H1 (cell line): ENCODE data around the gene TPD52L1. TPM values are rescaled to one million over a fixed set of nuclear protein-coding genes. Genes with fewer than 3 reads are reported as not detected.

ENCODE experiments used
- CTCF ChIA-PET: fragments of 300-600 bp; sonication (Branson Sonifier 250); formaldehyde crosslinking; loops from one replicate; lab custom pipeline; 2021; ENCODE audit not compliant: partially characterized antibody; lab: Charles Lee
- POLR2A ChIA-PET: fragments of 300-600 bp; sonication (Branson Sonifier 250); formaldehyde crosslinking; loops from one replicate; lab custom pipeline; 2021; ENCODE audit warnings: inconsistent platforms; ENCODE audit not compliant: partially characterized antibody; lab: Charles Lee
- DNase-seq, 2 experiments: peaks; one replicate each; pipeline versions ENCODE4 v3.0.0 to v3.0.0-alpha.2; 2010 to 2022; ENCODE audit warnings: low spot score in 2 of 2, low read depth in 1 of 2, mixed read lengths in 1 of 2
- FAIRE-seq: peaks from 2 replicates; lab custom pipeline; 2011; peaks lifted over from hg19 to GRCh38; lab: Jason Lieb, UNC
- H2AFZ ChIP-seq: 2 replicates; pipeline ENCODE4 v1.8.1; 2012; ENCODE audit warnings: low read length, inconsistent platforms
- H2AK5ac ChIP-seq: 2 replicates; pipeline ENCODE4 v1.6.1; 2013; ENCODE audit warnings: low read depth, low read length
- H2BK120ac ChIP-seq: replicated peaks from 2 replicates; pipeline ENCODE3; 2013; ENCODE audit warnings: low read depth, low read length, inconsistent platforms
- H2BK12ac ChIP-seq: 2 replicates; pipeline ENCODE4 v1.6.1; 2013; ENCODE audit warnings: low read depth, low read length
- H2BK15ac ChIP-seq: 2 replicates; pipeline ENCODE4 v1.6.1; 2013; ENCODE audit warnings: low read length
- H2BK20ac ChIP-seq: 2 replicates; pipeline ENCODE4 v1.6.1; 2013; ENCODE audit warnings: low read length
- H2BK5ac ChIP-seq: 2 replicates; pipeline ENCODE4 v1.6.1; 2013; ENCODE audit warnings: low read depth, low read length
- H3K14ac ChIP-seq: 2 replicates; pipeline ENCODE4 v1.6.1; 2013; ENCODE audit warnings: inconsistent platforms; ENCODE audit not compliant: insufficient read length
- H3K18ac ChIP-seq: 2 replicates; pipeline ENCODE4 v1.6.1; 2013; ENCODE audit warnings: low read length; ENCODE audit errors: extremely low read depth
- H3K23ac ChIP-seq: 2 replicates; pipeline ENCODE4 v1.6.1; 2013; ENCODE audit warnings: inconsistent platforms; ENCODE audit not compliant: insufficient read length
- H3K23me2 ChIP-seq: 2 replicates; pipeline ENCODE4 v1.6.1; 2013; ENCODE audit warnings: low read depth, low read length
- H3K27ac ChIP-seq: 2 replicates; pipeline ENCODE4 v1.6.1; 2011; ENCODE audit warnings: low read depth, low read length, inconsistent platforms
- H3K27me3 ChIP-seq, 4 experiments: replicated peaks in 1 of 4; 1 replicate in 1 of 4; 2 replicates in 3 of 4; pipeline versions ENCODE4 v1.6.1 to v1.8.1; 2011 to 2013; ENCODE audit warnings: low read length in 3 of 4, mild to moderate bottlenecking in 3 of 4, inconsistent platforms in 2 of 4, mixed read lengths in 2 of 4, moderate library complexity in 1 of 4; ENCODE audit not compliant: control insufficient read depth in 3 of 4, insufficient read depth in 3 of 4; ENCODE audit errors: extremely low read depth in 1 of 4
- H3K36me3 ChIP-seq, 4 experiments: 2 replicates each; pipeline versions ENCODE4 v1.6.1 to v1.8.1; 2011 to 2013; ENCODE audit warnings: mild to moderate bottlenecking in 4 of 4, low read length in 3 of 4, moderate library complexity in 2 of 4, control low read depth in 1 of 4, inconsistent platforms in 1 of 4; ENCODE audit not compliant: insufficient read depth in 4 of 4, control insufficient read depth in 2 of 4
- H3K4ac ChIP-seq: replicated peaks from 2 replicates; pipeline ENCODE3; 2013; ENCODE audit warnings: low read length, low read depth, mixed read lengths, inconsistent platforms; ENCODE audit not compliant: insufficient read length
- H3K4me1 ChIP-seq, 4 experiments: replicated peaks in 1 of 4; 1 replicate in 1 of 4; 2 replicates in 3 of 4; pipeline versions ENCODE4 v1.6.1 to v1.8.1; 2011 to 2013; ENCODE audit warnings: low read length in 3 of 4, inconsistent platforms in 2 of 4, mixed read lengths in 1 of 4; ENCODE audit not compliant: insufficient read depth in 4 of 4, control insufficient read depth in 3 of 4
- H3K4me2 ChIP-seq, 2 experiments: 2 replicates each; pipeline versions ENCODE4 v1.6.1 to v1.8.1; 2011 to 2013; ENCODE audit warnings: low read depth in 2 of 2, low read length in 2 of 2, control low read depth in 1 of 2, inconsistent platforms in 1 of 2, mild to moderate bottlenecking in 1 of 2; ENCODE audit not compliant: insufficient read depth in 1 of 2
- H3K4me3 ChIP-seq, 4 experiments: fragments of 200-600, 300-600 bp in 1 of 4; sonication (generic), shearing (Covaris generic), sonication (Bioruptor Twin) in 1 of 4; 2 replicates each; pipeline versions ENCODE4 v1.5.1 to v1.8.1; 2011 to 2016; ENCODE audit warnings: low read length in 4 of 4, low read depth in 3 of 4, control low read depth in 2 of 4, inconsistent platforms in 2 of 4, mild to moderate bottlenecking in 2 of 4, mixed read lengths in 1 of 4, moderate library complexity in 1 of 4; ENCODE audit not compliant: insufficient read depth in 2 of 4; ENCODE audit errors: extremely low read depth in 1 of 4
- H3K56ac ChIP-seq: replicated peaks from 2 replicates; pipeline ENCODE3; 2013; ENCODE audit warnings: low read depth, mild to moderate bottlenecking, mixed read lengths, low read length, inconsistent platforms; ENCODE audit not compliant: insufficient read length
- H3K79me1 ChIP-seq: 2 replicates; pipeline ENCODE4 v1.6.1; 2013; ENCODE audit warnings: low read depth, low read length, control low read depth
- H3K79me2 ChIP-seq, 2 experiments: 2 replicates each; pipeline versions ENCODE4 v1.6.1 to v1.8.1; 2012 to 2013; ENCODE audit warnings: low read length in 2 of 2, mild to moderate bottlenecking in 2 of 2, inconsistent platforms in 1 of 2; ENCODE audit not compliant: insufficient read depth in 2 of 2, control insufficient read depth in 1 of 2
- H3K9ac ChIP-seq, 4 experiments: replicated peaks in 1 of 4; 1 replicate in 1 of 4; 2 replicates in 3 of 4; pipeline versions ENCODE4 v1.6.1 to v1.8.1; 2011 to 2013; ENCODE audit warnings: low read depth in 3 of 4, low read length in 3 of 4, control low read depth in 2 of 4, mild to moderate bottlenecking in 2 of 4, moderate library complexity in 2 of 4, inconsistent platforms in 1 of 4; ENCODE audit errors: extremely low read depth in 1 of 4
- H3K9me3 ChIP-seq, 2 experiments: 2 replicates each; pipeline versions ENCODE4 v1.6.1 to v1.8.1; 2012 to 2013; ENCODE audit warnings: mild to moderate bottlenecking in 2 of 2, moderate library complexity in 2 of 2, control low read depth in 1 of 2, inconsistent platforms in 1 of 2, low read depth in 1 of 2, low read length in 1 of 2, mixed read lengths in 1 of 2; ENCODE audit not compliant: insufficient read depth in 2 of 2
- H4K20me1 ChIP-seq, 2 experiments: replicated peaks in 1 of 2; 2 replicates each; pipeline versions ENCODE3 to v1.8.1; 2011 to 2013; ENCODE audit warnings: inconsistent platforms in 2 of 2, low read length in 2 of 2, mild to moderate bottlenecking in 1 of 2; ENCODE audit not compliant: insufficient read depth in 2 of 2, control insufficient read depth in 1 of 2
- H4K5ac ChIP-seq: 2 replicates; pipeline ENCODE4 v1.6.1; 2013; ENCODE audit warnings: low read length, low read depth, mixed read lengths, inconsistent platforms; ENCODE audit not compliant: insufficient read length
- H4K8ac ChIP-seq: 2 replicates; pipeline ENCODE4 v1.8.0; 2013; ENCODE audit warnings: mild to moderate bottlenecking, moderate library complexity, low read length, inconsistent platforms; ENCODE audit not compliant: insufficient read depth; ENCODE audit errors: extremely low read depth
- H4K91ac ChIP-seq: replicated peaks from 2 replicates; pipeline ENCODE3; 2013; ENCODE audit warnings: low read length, mixed read lengths, inconsistent platforms; ENCODE audit not compliant: insufficient read length
- CEBPB ChIP-seq: IDR thresholded peaks from 2 replicates; pipeline ENCODE4 v1.6.1; 2012; ENCODE audit warnings: low read depth, low read length
- MAFK ChIP-seq: IDR thresholded peaks from 2 replicates; pipeline ENCODE4 v1.6.1; 2012; ENCODE audit warnings: low read depth, mild to moderate bottlenecking, improper control_type of control experiment, low read length
- PHF8 ChIP-seq: fragments of 200-600 bp; sonication (generic); conservative IDR thresholded peaks from 2 replicates; pipeline ENCODE4 v1.7.1; 2012; ENCODE audit warnings: low read depth, mild to moderate bottlenecking, inconsistent platforms, low read length, moderate library complexity
- TAF7 ChIP-seq: optimal IDR thresholded peaks from 2 replicates; pipeline ENCODE3; 2011; ENCODE audit warnings: low read depth, mild to moderate bottlenecking, inconsistent platforms, low read length, moderate library complexity, borderline replicate concordance
- YY1 ChIP-seq: IDR thresholded peaks from 2 replicates; pipeline ENCODE4 v1.6.1; 2011; ENCODE audit warnings: low read depth, mild to moderate bottlenecking, low read length
- WGBS, 2 experiments: shearing (Covaris generic) in 1 of 2; methylation state at CpG; one replicate each; pipeline versions ENCODE4 v1.1.6 to v1.1.7; 2013 to 2015; ENCODE audit warnings: low lambda C conversion rate in 2 of 2, mixed read lengths in 2 of 2, inconsistent platforms in 1 of 2, low coverage in 1 of 2, missing lambda C conversion rate in 1 of 2; ENCODE audit not compliant: insufficient replicate concordance in 2 of 2, insufficient coverage in 1 of 2, insufficient read length in 1 of 2; ENCODE audit errors: extremely low coverage in 1 of 2, missing lambda C conversion rate in 1 of 2; 5-methylcytosine and 5-hydroxymethylcytosine counted together
- polyA plus RNA-seq, 7 experiments: library from polyadenylated mRNA; depleted of rRNA in 3 of 7; stranded (reverse) in 5 of 7; unstranded in 2 of 7; fragments of >200 nt in 5 of 7; fragments of 200-250 nt in 2 of 7; gene quantifications; 1 replicate in 5 of 7; 2 replicates in 1 of 7; 4 replicates in 1 of 7; pipeline versions ENCODE4 v1.2.1 to v1.2.3, GENCODE V29; 2011 to 2013; ENCODE audit warnings: missing spikeins in 2 of 7, mixed read lengths in 2 of 7
- total RNA-seq: library from RNA; stranded (reverse); fragmentation: NEBNext Ultra II Directional; extraction: Animal tissue kit (Norgen Biotek cat#: 25700); gene quantifications from 2 replicates; pipeline ENCODE4 v1.2.1, GENCODE V29; 2021

Gene TPD52L1
- total and polyA plus RNA-seq, 2 of the 8 experiments (the other 6 are each of a cell fraction or from before 2014, with no cell fraction given), result 7.4 to 14.2 TPM

GRCh38 chr6:125224231-125224861 lies 70.8 kb downstream of the TPD52L1 start:
- H4K8ac ChIP-seq, result no peak overlapping the region
- peaks cover 0 to 6% (median under 1%) of the 10 kb centered on the region in 4 experiments; a peak in 3 of 7 replicates for H3K4me1 ChIP-seq
- no peak overlapping the region for H2AFZ ChIP-seq
- H3K4me3 ChIP-seq, result no peak overlapping the region
- H4K5ac ChIP-seq, result no peak overlapping the region
- H2BK20ac ChIP-seq, result no peak overlapping the region
- no peak for FAIRE-seq
- no peaks in the 10 kb centered on the region for H3K9me3 ChIP-seq
- no peak overlapping the region for H2BK120ac ChIP-seq
- H3K18ac ChIP-seq, result no peak overlapping the region
- no peak overlapping the region for H3K14ac ChIP-seq
- H2BK5ac ChIP-seq, result no peak overlapping the region
- no peaks in the 10 kb centered on the region for H3K36me3 ChIP-seq
- no peak overlapping the region for H2BK15ac ChIP-seq
- H2AK5ac ChIP-seq, result no peak overlapping the region
- H2BK12ac ChIP-seq, result no peak overlapping the region
- H4K20me1 ChIP-seq, result no peaks in the 10 kb centered on the region
- CTCF ChIA-PET, result interaction anchor here (3.7 kb wide), 1 partner anchor 31 kb away, joined by 14 read pairs; no protein-coding TSS in a partner anchor
- no peak for DNase-seq
- no peak overlapping the region for H3K4ac ChIP-seq
- H3K79me1 ChIP-seq, result no peaks in the 10 kb centered on the region
- H3K23me2 ChIP-seq, result no peaks in the 10 kb centered on the region
- 86% methylated on average over 3 of the region's 3 CpGs; no CpG with 5 or more reads in 1 of the 2 experiments for WGBS, 2 experiments
- H4K91ac ChIP-seq, result no peak overlapping the region
- no peaks in the 10 kb centered on the region for H3K27me3 ChIP-seq
- no peak overlapping the region for H3K9ac ChIP-seq
- no peak overlapping the region for H3K23ac ChIP-seq
- no peak overlapping the region for H3K4me2 ChIP-seq
- no peak for TF ChIP-seq YY1
- no peak for TF ChIP-seq TAF7
- no peak for TF ChIP-seq MAFK
- no peak for TF ChIP-seq PHF8
- TF ChIP-seq CEBPB, result no peak
- TF ChIP-seq, all 59 proteins: peak for 0
- POLR2A ChIA-PET, result interaction anchor here (0.6 kb wide), 1 partner anchor 13 kb away, joined by 3 read pairs; no protein-coding TSS in a partner anchor
- no peak overlapping the region for H3K56ac ChIP-seq
- H3K27ac ChIP-seq, result no peak overlapping the region
- no peaks in the 10 kb centered on the region for H3K79me2 ChIP-seq
